Liver (tissue), 9 donors: ENCODE data around the gene FBXO34. TPM values are rescaled to one million over a fixed set of nuclear protein-coding genes. Genes with fewer than 3 reads are reported as not detected.
"Not testable (repeated sequence)": the region's sequence is repeated elsewhere in the genome, so short reads cannot be mapped to it uniquely, and the experiment has no call there.

Experiments
- DNase-seq: peaks from one replicate; pipeline ENCODE4 v3.0.0-alpha.2; 2017; ENCODE audit warnings: low spot score
- H3K27ac ChIP-seq, 2 donors: one replicate each; pipeline ENCODE4 v1.7.0; 2013; ENCODE audit warnings: inconsistent platforms in 2 of 2, low read length in 2 of 2, control low read depth in 1 of 2, low read depth in 1 of 2, mild to moderate bottlenecking in 1 of 2
- H3K27me3 ChIP-seq, 4 donors: one replicate each; pipeline versions ENCODE4 v1.6.1 to v1.7.0; 2013; ENCODE audit warnings: low read length in 3 of 4, inconsistent platforms in 1 of 4, mild to moderate bottlenecking in 1 of 4, moderate library complexity in 1 of 4; ENCODE audit not compliant: control insufficient read depth in 4 of 4, insufficient read depth in 4 of 4
- H3K36me3 ChIP-seq, 4 donors: one replicate each; pipeline versions ENCODE4 v1.6.1 to v1.7.0; 2013; ENCODE audit warnings: low read length in 3 of 4, mild to moderate bottlenecking in 3 of 4, low read depth in 1 of 4, moderate library complexity in 1 of 4; ENCODE audit not compliant: control insufficient read depth in 4 of 4, insufficient read depth in 3 of 4
- H3K4me1 ChIP-seq, 4 donors: one replicate each; pipeline versions ENCODE4 v1.6.1 to v1.7.0; 2013; ENCODE audit warnings: low read length in 3 of 4, mild to moderate bottlenecking in 3 of 4, moderate library complexity in 1 of 4; ENCODE audit not compliant: control insufficient read depth in 4 of 4, insufficient read depth in 4 of 4
- H3K4me3 ChIP-seq, 3 donors: one replicate each; pipeline versions ENCODE4 v1.6.1 to v1.7.0; 2013; ENCODE audit warnings: low read length in 3 of 3, control low read depth in 1 of 3, low read depth in 1 of 3, mild to moderate bottlenecking in 1 of 3
- H3K9ac ChIP-seq, 2 donors: one replicate each; pipeline ENCODE4 v1.7.0; 2013; ENCODE audit warnings: low read length in 2 of 2, mild to moderate bottlenecking in 2 of 2, moderate library complexity in 2 of 2, control low read depth in 1 of 2, low read depth in 1 of 2
- H3K9me3 ChIP-seq, 4 donors: one replicate each; pipeline versions ENCODE4 v1.6.1 to v1.7.0; 2013; ENCODE audit warnings: low read length in 3 of 4; ENCODE audit not compliant: control insufficient read depth in 4 of 4
- ATF3 ChIP-seq: IDR thresholded peaks from 2 replicates; pipeline ENCODE4 v1.6.1; 2016; ENCODE audit warnings: antibody characterized with exemption
- CTCF ChIP-seq: fragments of 150-350 bp; IDR thresholded peaks from 2 replicates; pipeline ENCODE4 v1.5.1; 2017; ENCODE audit warnings: improper control_type of control experiment, low read depth, low read length; ENCODE audit not compliant: missing input control
- FOXA1 ChIP-seq: IDR thresholded peaks from 2 replicates; pipeline ENCODE4 v1.6.1; 2016; ENCODE audit warnings: antibody characterized with exemption
- FOXA2 ChIP-seq: IDR thresholded peaks from 2 replicates; pipeline ENCODE4 v1.6.1; 2016; ENCODE audit warnings: antibody characterized with exemption
- GABPA ChIP-seq, 2 donors: IDR thresholded peaks in 1 of 2; conservative IDR thresholded peaks in 1 of 2; 2 replicates each; pipeline ENCODE4 v1.6.1; 2016; ENCODE audit warnings: antibody characterized with exemption in 2 of 2, mild to moderate bottlenecking in 1 of 2, moderate library complexity in 1 of 2
- HNF4A ChIP-seq, 2 donors: conservative IDR thresholded peaks; 2 replicates each; pipeline ENCODE4 v1.6.1; 2016; ENCODE audit warnings: antibody characterized with exemption in 2 of 2, mild to moderate bottlenecking in 2 of 2
- JUND ChIP-seq, 2 donors: IDR thresholded peaks; 2 replicates each; pipeline ENCODE4 v1.6.1; 2016; ENCODE audit warnings: antibody characterized with exemption in 2 of 2
- NR2F2 ChIP-seq: IDR thresholded peaks from 2 replicates; pipeline ENCODE4 v1.6.1; 2016; ENCODE audit warnings: antibody characterized with exemption
- RAD21 ChIP-seq, 2 donors: IDR thresholded peaks; 2 replicates each; pipeline ENCODE4 v1.6.1; 2016; ENCODE audit warnings: antibody characterized with exemption in 2 of 2, mild to moderate bottlenecking in 2 of 2
- REST ChIP-seq: IDR thresholded peaks from 2 replicates; pipeline ENCODE4 v1.6.1; 2016; ENCODE audit warnings: antibody characterized with exemption, mild to moderate bottlenecking
- RXRA ChIP-seq, 2 donors: IDR thresholded peaks; 2 replicates each; pipeline ENCODE4 v1.6.1; 2017 to 2018; ENCODE audit warnings: antibody characterized with exemption in 2 of 2, mild to moderate bottlenecking in 1 of 2
- SP1 ChIP-seq: IDR thresholded peaks from 2 replicates; pipeline ENCODE4 v1.6.1; 2018; ENCODE audit warnings: antibody characterized with exemption, mild to moderate bottlenecking
- TAF1 ChIP-seq: conservative IDR thresholded peaks from 2 replicates; pipeline ENCODE4 v1.6.1; 2016; ENCODE audit warnings: antibody characterized with exemption, mild to moderate bottlenecking
- YY1 ChIP-seq: IDR thresholded peaks from 2 replicates; pipeline ENCODE4 v1.6.1; 2016; ENCODE audit warnings: antibody characterized with exemption, mild to moderate bottlenecking
- ZBTB33 ChIP-seq: IDR thresholded peaks from 2 replicates; pipeline ENCODE4 v1.6.1; 2016; ENCODE audit warnings: antibody characterized with exemption
- WGBS: extraction: QIAGEN DNeasy Blood & Tissue Kit; methylation state at CpG from one replicate; pipeline ENCODE4 v1.1.7; 2013; 5-methylcytosine and 5-hydroxymethylcytosine counted together
- polyA plus RNA-seq, 2 donors: library from polyadenylated mRNA; stranded (reverse) in 1 of 2; unstranded in 1 of 2; fragments of 200-250 nt in 1 of 2; fragments of >200 nt in 1 of 2; fragmentation: Nextera tagmentation in 1 of 2; extraction: Ambion mirVana in 1 of 2; gene quantifications; one replicate each; pipeline versions ENCODE4 v1.2.1 to v1.2.3, GENCODE V29; 2013 to 2015
- total RNA-seq, 2 donors: library from RNA; depleted of rRNA; stranded (reverse); fragments of >200 nt; gene quantifications; one replicate each; pipeline ENCODE4 v1.2.3, GENCODE V29; 2014
- donor health status: healthy.
- donor health status: healthy.
- donor health status: healthy.
- donor health status: healthy.
- donor health status: healthy.

The FBXO34 gene
- total and polyA plus RNA-seq, 4 donors: 4.2 to 25.8 (median 10.1) TPM

GRCh38 chr14:55309154-55309553, 37.9 kb downstream of the FBXO34 start (continued):
- TF ChIP-seq TAF1: no peak
- TF ChIP-seq REST: no peak

- no peaks in the 10 kb centered on the region for H3K36me3 ChIP-seq
- no peak overlapping the region for H3K27ac ChIP-seq
- H3K9ac ChIP-seq: no peak overlapping the region
- peaks cover 0 to 7% (median under 1%) of the 10 kb centered on the region in 4 donors for H3K9me3 ChIP-seq
- H3K27me3 ChIP-seq: no peaks in the 10 kb centered on the region
- 88% methylated on average over 1 of the region's 1 CpG for WGBS
- no peak for TF ChIP-seq ZBTB33
- TF ChIP-seq REST: no peak
- no peak for TF ChIP-seq JUND (IDR thresholded peaks at IDR 0.05)
- TF ChIP-seq HNF4A (conservative IDR thresholded peaks at IDR 0.05): no peak
- TF ChIP-seq YY1: no peak
- TF ChIP-seq SP1: no peak
- no peak for TF ChIP-seq ATF3
- no peak for TF ChIP-seq FOXA2
- TF ChIP-seq CTCF: no peak
- no peak for TF ChIP-seq RXRA (IDR thresholded peaks at IDR 0.05)
- no peak for TF ChIP-seq RAD21 (IDR thresholded peaks at IDR 0.05)
- TF ChIP-seq FOXA1: no peak
- no peak for TF ChIP-seq NR2F2
- TF ChIP-seq TAF1: no peak
- TF ChIP-seq GABPA (IDR thresholded peaks at IDR 0.05 in 1 of 2, conservative IDR thresholded peaks at IDR 0.05 in 1 of 2): no peak
- DNase-seq: no peak
- H3K4me3 ChIP-seq: no peak overlapping the region
- no peaks in the 10 kb centered on the region for H3K4me1 ChIP-seq
Measured at GRCh38 chr14:55309761-55310365, 38.6 kb downstream of the FBXO34 start.

- DNase-seq, H3K36me3 ChIP-seq, H3K9ac ChIP-seq, H3K9me3 ChIP-seq, H3K27me3 ChIP-seq, H3K4me3 ChIP-seq, H3K4me1 ChIP-seq, H3K27ac ChIP-seq: not testable (repeated sequence)
- 99% methylated on average over 5 of the region's 5 CpGs for WGBS
Measured at GRCh38 chr14:55312379-55313030, 41.3 kb downstream of the FBXO34 start.
